Measurements from ENCODE around the gene GNGT1. TPM values are rescaled to one million over a fixed set of nuclear protein-coding genes. Genes with fewer than 3 reads are reported as not detected.
"Not testable (repeated sequence)": the region's sequence is repeated elsewhere in the genome, so short reads cannot be mapped to it uniquely, and the experiment has no call there.

GNGT1 gene
- total RNA-seq, 2 donors from 2014 or later = not detected

DNA sequence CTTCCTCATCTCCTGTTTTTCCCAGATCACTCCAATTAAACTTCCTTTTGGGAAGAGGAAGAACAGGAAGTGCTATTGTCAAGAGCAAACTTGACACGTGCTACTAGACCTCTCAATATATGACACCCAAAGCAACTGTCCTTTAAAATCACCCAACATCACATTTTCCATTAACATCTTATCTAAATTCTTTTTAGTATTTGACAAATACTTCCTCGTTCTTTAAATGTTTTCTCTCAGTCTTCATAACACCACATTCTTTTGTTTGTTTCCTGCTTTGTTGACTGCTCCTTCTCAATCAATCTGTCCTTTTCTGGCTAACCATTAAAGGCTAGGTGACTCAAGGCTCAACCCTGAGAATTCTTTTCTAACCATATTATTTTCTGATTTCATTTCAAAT is 8.7 kb upstream of the GNGT1 start:
- intact Hi-C loops (cut with DNase I) = no loop called here
- DNase-seq (ENCODE audit: low spot score) = no peak

DNA sequence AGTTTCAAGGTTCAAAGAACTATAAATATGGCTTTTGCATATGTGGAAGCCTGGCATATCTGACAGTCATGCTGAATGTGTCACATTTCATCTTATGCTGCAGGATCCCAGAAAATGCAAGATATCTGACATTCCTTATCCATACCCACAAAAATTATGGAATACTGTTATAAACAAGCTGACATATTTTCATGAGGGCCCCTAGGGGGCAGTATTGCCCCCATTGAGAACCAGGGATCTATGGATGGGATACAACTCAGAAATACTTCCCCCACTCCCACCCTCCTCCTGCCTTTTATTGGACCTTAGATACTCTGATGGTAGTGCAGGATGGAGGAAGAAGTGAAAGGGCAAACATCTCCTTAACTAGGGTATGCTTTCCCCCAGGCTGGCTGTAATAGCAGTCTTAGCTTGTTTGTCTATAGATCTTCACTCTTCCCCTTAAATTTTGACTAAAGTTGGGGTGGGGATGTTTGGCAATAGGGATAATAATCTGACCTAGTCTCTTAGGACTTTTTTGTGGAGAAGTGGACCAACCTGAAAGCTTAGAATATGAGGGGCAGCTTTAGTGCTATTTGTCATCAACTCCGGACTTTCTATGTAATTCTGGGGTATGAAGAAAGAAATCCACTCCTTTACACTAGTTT is 3.5 kb upstream of the GNGT1 start:
- DNase-seq (ENCODE audit: low spot score) = no peak
- intact Hi-C loops (cut with DNase I) = no loop called here

DNA sequence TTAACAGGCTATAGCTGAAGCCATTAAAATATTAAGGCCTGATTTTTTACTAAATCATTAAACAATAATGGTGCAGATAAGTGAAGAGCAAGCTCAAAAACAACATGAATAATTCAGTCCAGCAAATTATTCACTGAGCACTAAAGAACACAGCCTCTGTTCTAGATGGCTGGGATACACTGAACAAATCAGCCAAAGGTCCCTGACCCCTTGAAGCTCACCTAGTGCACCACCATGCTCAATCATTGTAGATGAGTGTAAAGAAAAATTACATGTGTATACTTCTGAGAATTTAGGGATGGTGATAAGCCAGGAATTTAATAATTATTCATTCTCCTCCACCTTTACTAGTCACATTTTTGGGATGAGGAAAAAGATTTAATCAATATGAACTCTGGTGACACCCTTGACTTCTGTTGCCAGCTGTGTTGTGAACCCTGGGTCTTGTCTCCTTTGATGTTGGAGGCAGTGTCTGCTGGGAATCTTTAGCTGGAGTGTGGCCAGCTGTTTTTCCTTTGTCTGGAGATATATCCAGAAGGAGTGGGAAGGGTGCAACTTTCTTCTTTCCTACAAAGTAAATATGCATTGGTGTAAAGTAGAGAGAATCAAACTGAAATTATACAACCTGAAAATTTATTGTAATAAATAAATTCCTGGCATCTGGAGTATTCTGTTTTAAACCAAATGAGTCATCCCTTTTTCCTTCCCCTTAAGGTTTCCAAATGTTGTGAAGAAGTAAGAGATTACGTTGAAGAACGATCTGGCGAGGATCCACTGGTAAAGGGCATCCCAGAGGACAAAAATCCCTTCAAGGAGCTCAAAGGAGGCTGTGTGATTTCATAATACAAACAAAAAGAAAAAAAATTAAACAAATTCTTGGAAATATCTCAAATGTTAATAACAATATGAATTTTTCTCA is 4.0 kb downstream of the GNGT1 start:
- peak; percentile 74 for DNase-seq (ENCODE audit: low spot score)
- intact Hi-C loops (cut with DNase I) = no loop called here

DNA sequence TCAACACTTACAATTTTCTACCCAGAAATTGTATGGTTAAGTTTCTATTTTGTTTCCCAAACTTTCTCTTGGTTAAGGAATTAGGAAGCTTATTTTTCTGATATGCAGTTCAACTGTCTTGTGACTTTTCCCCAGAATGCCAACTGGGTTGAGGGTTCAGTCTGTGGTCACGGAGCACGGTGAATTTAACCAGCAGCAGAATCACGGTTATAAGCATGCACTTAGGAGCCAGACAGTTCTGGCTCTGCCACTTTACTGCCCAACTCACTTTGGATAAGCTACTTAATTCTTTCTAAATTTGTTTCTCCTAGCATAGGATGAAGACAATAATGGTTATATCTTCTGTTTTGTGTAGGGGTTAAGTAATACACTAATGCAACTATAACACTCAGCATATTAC is 4.9 kb downstream of the GNGT1 start:
- DNase-seq (ENCODE audit: low spot score); intact Hi-C loops (cut with DNase I): not testable (repeated sequence)

DNA sequence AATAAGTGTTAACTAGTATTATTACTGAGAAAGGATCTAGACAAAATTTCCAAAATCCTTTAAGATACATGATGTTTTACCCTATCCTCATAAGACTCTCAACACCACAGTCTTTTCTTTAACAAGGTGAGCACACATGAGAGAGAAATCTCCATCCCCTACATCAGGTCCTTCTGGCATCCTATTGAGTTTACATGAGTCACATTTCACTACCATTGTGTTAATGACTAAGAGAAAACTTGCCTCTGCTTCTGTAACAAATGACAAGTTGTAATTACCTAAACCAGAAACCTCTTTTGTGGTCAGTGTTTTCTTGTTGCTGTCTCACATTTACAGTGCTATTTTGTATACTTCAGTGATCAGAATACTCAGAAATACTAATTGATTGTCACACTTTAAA is 5.3 kb downstream of the GNGT1 start:
- DNase-seq (ENCODE audit: low spot score); intact Hi-C loops (cut with DNase I): not testable (repeated sequence)

DNA sequence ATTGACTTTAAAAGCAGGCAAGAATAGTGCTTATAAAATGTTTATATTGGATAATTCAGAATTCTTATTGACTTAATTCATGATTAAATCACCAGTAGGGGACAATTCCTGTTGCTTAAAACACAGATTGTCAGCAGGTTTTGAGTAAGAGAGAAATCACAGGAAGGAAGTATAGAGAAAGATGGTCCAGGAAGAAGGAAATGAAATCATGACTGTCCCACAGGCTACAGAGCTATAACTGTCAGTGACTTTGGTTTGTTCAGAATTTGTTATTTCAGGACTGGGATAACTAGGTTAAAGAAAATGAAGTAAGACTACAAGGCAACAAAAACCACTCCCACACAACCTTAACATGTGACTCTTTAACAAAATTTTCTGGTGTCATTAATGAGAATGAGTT is 6.8 kb downstream of the GNGT1 start:
- no peak for DNase-seq (ENCODE audit: low spot score)
- intact Hi-C loops (cut with DNase I) = no loop called here

DNA sequence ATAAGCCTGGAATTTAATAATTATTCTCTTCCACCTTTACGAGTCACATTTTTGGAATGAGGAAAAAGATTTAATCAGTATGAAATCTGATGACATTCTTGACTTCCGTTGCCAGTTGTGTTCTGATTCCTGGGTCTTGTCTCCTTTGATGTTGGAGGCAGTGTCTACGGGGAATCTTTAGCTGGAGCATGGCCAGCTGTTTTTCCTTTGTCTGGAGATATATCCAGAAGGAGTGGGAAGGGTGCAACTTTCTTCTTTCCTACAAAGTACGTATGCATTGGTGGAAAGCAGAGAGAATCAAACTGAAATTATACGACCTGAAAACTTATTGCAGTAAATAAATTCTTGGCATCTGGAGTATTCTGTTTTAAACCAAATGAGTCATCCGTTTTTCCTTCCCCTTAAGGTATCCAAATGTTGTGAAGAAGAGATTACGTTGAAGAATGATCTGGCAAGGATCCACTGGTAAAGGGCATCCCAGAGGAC is 8.3 kb downstream of the GNGT1 start:
- intact Hi-C loops (cut with DNase I) = no loop called here

DNA sequence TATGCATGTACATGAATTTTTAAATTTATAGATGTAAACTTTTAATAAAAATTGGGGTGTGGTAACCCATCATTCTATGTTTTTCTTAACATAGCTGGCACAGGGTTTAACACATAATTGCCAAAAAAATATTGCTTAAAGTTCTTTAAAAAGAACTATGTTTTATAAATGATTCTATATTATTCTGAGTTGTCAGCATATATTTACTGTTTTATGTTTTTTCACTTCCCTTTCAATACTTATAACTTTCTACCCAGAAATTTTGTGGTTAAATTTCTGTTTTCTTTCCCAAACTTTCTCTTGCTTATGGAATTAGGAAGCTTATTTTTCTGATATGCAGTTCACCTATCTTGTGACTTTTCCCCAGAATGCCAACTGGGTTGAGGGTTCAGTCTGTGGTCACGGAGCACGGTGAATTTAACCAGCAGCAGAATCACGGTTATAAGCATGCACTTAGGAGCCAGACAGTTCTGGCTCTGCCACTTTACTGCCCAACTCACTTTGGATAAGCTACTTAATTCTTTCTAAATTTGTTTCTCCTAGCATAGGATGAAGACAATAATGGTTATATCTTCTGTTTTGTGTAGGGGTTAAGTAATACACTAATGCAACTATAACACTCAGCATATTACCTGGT is 9.0 kb downstream of the GNGT1 start:
- intact Hi-C loops (cut with DNase I); DNase-seq (ENCODE audit: low spot score): not testable (repeated sequence)

More for the DNA sequence above, 8.3 kb downstream of the GNGT1 start:
- DNase-seq (ENCODE audit: low spot score) = no peak

DNA sequence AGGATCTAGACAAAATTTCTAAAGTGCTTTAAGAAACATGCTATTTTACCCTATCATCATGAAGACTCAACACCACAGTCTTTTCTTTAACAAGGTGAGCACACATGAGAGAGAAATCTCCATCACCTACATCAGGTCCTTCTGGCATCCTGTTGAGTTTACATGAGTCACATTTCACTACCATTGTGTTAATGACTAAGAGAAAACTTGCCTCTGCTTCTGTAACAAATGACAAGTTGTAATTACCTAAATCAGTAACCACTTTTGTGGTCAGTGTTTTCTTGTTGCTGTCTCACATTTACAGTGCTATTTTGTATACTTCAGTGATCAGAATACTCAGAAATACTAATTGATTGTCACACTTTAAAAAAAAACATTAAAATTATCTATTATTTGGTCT is 9.5 kb downstream of the GNGT1 start:
- intact Hi-C loops (cut with DNase I); DNase-seq (ENCODE audit: low spot score): not testable (repeated sequence)

DNA sequence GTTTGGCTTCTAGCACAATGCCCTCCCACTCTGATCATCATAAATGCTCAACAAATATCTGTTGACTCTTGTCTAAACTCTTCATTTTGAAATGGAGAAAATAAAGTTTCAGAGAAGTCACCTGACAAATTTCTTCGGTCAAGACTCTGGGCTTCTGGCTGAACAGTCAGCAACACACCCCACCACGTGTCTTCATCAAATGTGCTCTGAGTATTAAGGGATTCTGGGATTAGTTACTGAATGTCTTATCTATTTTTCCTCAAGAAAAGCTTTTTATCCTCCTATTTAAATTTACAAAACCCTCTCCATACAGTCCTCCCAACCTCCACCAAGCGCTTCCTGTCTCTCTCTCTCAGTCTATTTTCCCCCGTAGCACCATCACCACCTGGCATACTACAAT is 9.9 kb downstream of the GNGT1 start:
- intact Hi-C loops (cut with DNase I); DNase-seq (ENCODE audit: low spot score): not testable (repeated sequence)

DNA sequence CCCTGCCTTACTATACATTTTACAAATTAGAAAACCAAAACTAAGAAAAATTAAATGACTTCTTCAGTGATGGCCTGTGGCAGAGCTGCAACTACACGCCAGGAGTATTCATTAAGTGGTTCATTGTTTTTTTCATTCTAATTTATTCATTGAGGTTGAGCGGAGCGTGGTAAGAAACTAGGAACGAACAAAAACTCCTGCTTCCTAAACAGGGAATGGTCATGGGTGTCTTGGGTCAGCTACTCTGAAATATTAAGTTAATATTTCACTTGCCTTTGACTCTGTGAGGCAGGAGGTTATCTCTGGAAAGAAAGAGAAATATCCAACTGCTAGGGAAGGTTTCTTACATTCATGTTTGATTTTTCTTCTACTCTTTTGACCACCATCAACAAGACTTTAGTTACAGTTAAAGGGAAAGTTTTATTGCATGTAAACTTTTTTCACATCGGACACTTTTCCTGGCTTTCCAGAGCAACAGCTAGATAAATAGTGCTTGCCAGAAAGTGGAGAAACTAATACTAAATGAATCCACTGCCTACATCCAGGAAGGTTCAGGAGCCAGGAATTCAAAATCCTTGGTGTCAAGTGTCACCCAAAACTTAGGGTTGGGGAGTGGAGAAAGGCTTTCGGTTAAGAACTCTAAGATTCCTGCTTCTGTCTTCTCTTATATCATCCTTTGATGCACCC is 14.3 kb downstream of the GNGT1 start:
- intact Hi-C loops (cut with DNase I) = loop anchor here in 1 of 2 donors (10.0 kb wide), 1 partner anchor 84 kb away; the partner anchor contains the start of gene BET1
- DNase-seq (ENCODE audit: low spot score) = no peak

DNA sequence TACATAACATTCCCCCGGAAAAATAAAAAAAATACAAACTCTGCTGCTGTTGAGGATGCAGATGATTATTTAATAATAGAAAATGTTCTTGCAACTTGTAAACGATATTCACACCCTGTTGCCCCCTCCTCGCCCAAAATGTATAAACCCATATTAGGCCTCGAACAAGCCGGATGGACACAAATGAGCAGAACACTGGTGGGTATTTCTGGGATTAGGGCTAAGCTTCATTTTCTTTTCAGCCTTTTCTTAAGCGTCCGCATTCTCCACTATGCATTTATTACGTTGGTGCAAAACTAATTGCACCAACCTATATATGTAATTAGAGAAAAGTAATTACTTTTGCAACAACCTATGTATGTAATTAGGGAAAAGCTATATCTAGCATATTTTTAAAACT is 14.8 kb downstream of the GNGT1 start:
- DNase-seq (ENCODE audit: low spot score) = no peak
- intact Hi-C loops (cut with DNase I) = loop anchor here in 1 of 2 donors (10.0 kb wide), 1 partner anchor 84 kb away; the partner anchor contains the start of gene BET1

DNA sequence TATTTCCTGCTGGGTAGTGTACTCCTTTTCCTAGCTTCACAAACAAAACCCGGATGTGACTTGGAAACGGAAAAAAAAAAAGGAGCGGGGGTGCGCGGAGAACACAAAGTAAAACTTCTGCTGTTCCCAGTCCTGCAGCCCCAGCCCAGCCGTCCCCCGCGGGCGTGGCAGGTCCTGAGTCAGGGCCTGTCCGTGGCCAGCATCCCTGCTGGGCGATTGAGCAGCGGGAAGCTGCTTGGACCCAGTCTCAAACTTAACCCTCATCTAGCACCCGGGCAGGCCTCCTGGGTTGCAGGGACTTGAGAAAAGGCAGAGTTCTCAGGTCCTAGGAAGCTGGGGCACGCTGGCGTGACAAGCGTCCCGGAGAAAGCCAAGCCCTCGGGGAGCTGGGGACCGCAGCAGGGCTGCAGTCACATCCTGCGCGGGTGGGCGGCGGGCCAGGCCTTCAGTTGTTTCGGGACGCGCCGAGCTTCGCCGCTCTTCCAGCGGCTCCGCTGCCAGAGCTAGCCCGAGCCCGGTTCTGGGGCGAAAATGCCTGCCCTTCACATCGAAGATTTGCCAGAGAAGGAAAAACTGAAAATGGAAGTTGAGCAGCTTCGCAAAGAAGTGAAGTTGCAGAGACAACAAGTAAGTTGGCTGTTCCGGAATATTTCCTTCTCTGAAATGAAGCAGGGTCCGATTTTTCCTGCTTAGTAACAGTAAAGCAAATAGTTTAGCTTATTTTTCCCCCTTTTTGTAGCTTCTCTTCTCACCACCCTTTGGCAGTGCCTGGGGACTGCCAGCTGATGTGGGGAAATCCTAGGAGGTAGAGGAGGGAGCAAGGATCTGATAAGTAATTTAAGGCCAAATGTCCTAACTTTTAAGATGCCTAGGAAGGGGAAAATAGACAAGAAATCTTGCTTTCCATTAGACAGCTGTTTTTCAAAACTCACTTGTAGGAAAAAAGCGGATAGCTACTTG is 15.5 kb downstream of the GNGT1 start, which contains the start of gene GNG11:
TSS of gene GNG11 (plus strand) at position 129 of the 960 bp plus-strand sequence. CDS start at position 532, 403 bp downstream.
- intact Hi-C loops (cut with DNase I) = loop anchor here in 1 of 2 donors (10.0 kb wide), 1 partner anchor 83 kb away; the partner anchor contains the start of gene BET1
- DNase-seq (ENCODE audit: low spot score) = peak; percentile 94

DNA sequence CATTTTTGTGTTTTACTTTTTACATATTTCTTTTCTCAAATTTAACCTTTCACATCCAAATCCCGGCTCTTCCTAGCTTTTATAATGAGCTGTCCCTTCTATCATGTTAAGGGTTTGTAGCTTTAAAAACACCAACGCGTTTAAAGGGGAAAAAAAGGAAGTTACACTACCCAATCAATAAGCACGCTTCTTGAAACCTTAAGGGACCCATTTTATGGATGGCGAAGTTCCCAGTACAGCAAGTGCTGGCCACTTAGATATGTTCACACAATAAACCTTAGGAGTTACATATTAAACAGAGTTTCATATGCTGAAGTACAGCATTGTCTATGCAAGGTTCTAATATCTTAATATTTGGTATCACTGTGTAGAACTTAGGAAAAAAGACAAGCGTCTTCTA is 16.9 kb downstream of the GNGT1 start:
- intact Hi-C loops (cut with DNase I) = loop anchor here in 1 of 2 donors (10.0 kb wide), 1 partner anchor 82 kb away; the partner anchor contains the start of gene BET1
- no peak for DNase-seq (ENCODE audit: low spot score)

DNA sequence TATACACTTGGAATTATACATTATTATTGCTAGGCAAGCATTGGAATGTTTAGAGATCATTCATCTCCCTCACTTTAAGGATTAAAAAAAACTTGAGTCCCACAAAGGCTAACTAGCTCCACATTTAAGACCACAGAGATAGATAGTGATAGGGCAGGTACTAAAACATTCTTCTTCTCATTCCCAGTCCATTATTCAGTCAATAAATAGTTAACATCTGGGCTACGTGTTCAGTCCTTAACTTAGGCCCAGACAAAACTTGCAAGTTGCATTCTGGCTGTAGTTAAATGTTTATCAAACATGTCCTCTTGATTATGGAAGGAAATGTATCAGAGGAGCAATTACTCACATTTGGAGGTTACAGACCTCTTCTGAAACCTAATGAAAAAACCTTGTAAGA is 17.6 kb downstream of the GNGT1 start:
- no peak for DNase-seq (ENCODE audit: low spot score)
- intact Hi-C loops (cut with DNase I) = loop anchor here in 1 of 2 donors (10.0 kb wide), 1 partner anchor 81 kb away; the partner anchor contains the start of gene BET1

DNA sequence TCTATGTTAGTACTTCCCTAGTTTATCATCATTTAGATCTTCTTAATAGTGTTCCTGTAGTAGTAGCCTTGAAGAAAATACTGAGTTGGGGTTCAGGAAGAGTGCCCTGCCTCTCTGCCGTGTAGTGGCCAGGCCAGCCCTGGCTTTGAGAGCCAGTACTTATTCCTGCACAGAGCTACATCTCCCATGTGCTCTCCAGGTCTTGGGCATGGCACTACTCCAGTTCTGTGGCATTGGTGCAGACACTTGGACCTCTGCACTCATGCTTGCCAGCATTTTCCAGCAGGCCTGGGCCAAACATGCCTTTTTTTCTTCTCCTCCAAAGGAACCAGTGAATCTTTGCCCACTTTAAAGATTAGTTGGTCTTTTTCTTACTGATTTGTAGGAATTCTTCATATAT is 20.4 kb downstream of the GNGT1 start:
- intact Hi-C loops (cut with DNase I) = loop anchor here in 1 of 2 donors (10.0 kb wide), 1 partner anchor 78 kb away; the partner anchor contains the start of gene BET1
- DNase-seq (ENCODE audit: low spot score) = no peak

DNA sequence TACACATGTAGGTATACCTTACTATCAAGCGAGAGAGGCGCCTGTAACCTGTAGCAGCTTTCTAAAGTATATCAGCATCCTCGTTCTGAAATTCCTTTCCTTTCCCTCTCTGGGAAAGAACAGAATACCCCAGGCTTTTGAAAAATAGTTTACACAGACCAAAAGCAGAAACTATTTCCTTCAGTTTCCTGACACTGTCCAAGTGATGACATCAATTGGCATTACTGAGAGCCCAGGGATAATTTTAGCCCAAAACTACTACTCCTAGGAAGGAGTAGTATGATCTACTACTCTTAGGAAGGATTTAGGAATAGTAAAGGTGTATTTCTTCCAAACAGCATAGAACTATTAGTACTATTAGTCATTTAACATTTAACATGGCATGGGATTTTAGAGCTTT is 21.2 kb downstream of the GNGT1 start:
- intact Hi-C loops (cut with DNase I) = loop anchor here in 1 of 2 donors (10.0 kb wide), 1 partner anchor 77 kb away; the partner anchor contains the start of gene BET1
- DNase-seq (ENCODE audit: low spot score) = no peak

DNA sequence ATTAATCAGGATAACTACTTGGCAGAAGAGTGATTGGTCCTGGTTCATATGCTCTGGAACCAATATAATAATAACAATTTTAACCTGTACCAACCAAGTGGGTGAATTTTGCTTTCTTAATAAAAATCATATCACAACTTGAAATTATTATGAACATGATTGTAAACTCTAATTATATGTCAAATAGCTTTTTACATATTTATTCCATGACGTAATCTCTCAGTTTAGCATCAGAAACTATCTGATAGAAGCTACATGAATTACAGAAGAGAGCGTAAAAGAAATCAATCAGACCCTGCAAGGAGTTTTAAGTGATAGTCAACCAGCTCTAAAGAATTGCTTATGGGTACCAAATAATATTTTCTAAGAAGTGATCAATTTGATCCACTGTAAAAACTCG is 25.3 kb downstream of the GNGT1 start:
- no peak for DNase-seq (ENCODE audit: low spot score)
- intact Hi-C loops (cut with DNase I) = no loop called here

Measured in posterior vena cava (tissue), 2 donors.